Measurements from ENCODE around the gene MYO15A. TPM values are rescaled to one million over a fixed set of nuclear protein-coding genes. Genes with fewer than 3 reads are reported as not detected.
A peak's percentile ranks its signal among the peaks of the same experiment; 100 is the strongest.

MYO15A gene
- total and polyA plus RNA-seq, 7 donors = 0.10 to 0.76 (median 0.28) TPM

- no peak overlapping the region for H3K4me3 ChIP-seq
- H3K27me3 ChIP-seq (ENCODE audit: insufficient read depth in 3 of 3, low read length in 2 of 3) = no peaks in the 10 kb centered on the region
- H3K4me1 ChIP-seq = no peaks in the 10 kb centered on the region
- WGBS, 3 donors = 26 to 34% (median 33%) methylated on average over 9 of the region's 9 CpGs
- peak in 3 of 4 donors; percentile 41 to 72 (median 50) for ATAC-seq
- no peak for DNase-seq
- no peaks in the 10 kb centered on the region for H3K36me3 ChIP-seq (ENCODE audit: insufficient read depth in 1 of 2, low read depth in 1 of 2)
- H3K27ac ChIP-seq = no peak overlapping the region
- H3K9me3 ChIP-seq = no peaks in the 10 kb centered on the region
- TF ChIP-seq CTCF (IDR thresholded peaks at IDR 0.05) = peak; percentile 62
- intact Hi-C loops (cut with DNase I) = loop anchor here (5.0 to 10.0 kb wide), 3 partner anchors 41 to 76 kb away; partner anchors contain the start of gene ALKBH5 (in 1 of the 2)
These were observed 32.8 kb downstream of the MYO15A start for GRCh38 chr17:18141210-18141803.

GRCh38 chr17:18142417-18142816 lies 33.9 kb downstream of the MYO15A start:
- DNase-seq (no peak), ATAC-seq (no peak)
- no peak overlapping the region for H3K27ac ChIP-seq
- no peaks in the 10 kb centered on the region for H3K27me3 ChIP-seq (ENCODE audit: insufficient read depth in 3 of 3, low read length in 2 of 3)
- H3K36me3 ChIP-seq (ENCODE audit: insufficient read depth in 1 of 2, low read depth in 1 of 2) = no peaks in the 10 kb centered on the region
- no peaks in the 10 kb centered on the region for H3K9me3 ChIP-seq
- intact Hi-C loops (cut with DNase I) = loop anchor here (5.0 to 10.0 kb wide), 3 partner anchors 40 to 75 kb away; partner anchors contain the start of gene ALKBH5 (in 1 of the 2)
- WGBS, 3 donors = 91 to 94% (median 93%) methylated on average over 3 of the region's 3 CpGs
- no peak for TF ChIP-seq CTCF (IDR thresholded peaks at IDR 0.05)
- no peak overlapping the region for H3K4me3 ChIP-seq
- H3K4me1 ChIP-seq = no peaks in the 10 kb centered on the region

- H3K4me1 ChIP-seq = no peaks in the 10 kb centered on the region
- H3K4me3 ChIP-seq = no peak overlapping the region
- ATAC-seq = no peak
- H3K9me3 ChIP-seq = no peaks in the 10 kb centered on the region
- WGBS, 3 donors = 75 to 79% (median 77%) methylated on average over 18 of the region's 18 CpGs
- DNase-seq = no peak
- no peak overlapping the region for H3K27ac ChIP-seq
- no peaks in the 10 kb centered on the region for H3K27me3 ChIP-seq (ENCODE audit: insufficient read depth in 3 of 3, low read length in 2 of 3)
- no peaks in the 10 kb centered on the region for H3K36me3 ChIP-seq (ENCODE audit: insufficient read depth in 1 of 2, low read depth in 1 of 2)
- intact Hi-C loops (cut with DNase I) = loop anchor here (5.0 to 10.0 kb wide), 3 partner anchors 39 to 74 kb away; partner anchors contain the start of gene ALKBH5 (in 1 of the 2)
- TF ChIP-seq CTCF (IDR thresholded peaks at IDR 0.05) = no peak
These were observed 34.7 kb downstream of the MYO15A start for GRCh38 chr17:18143044-18143936.

GRCh38 chr17:18144261-18144660 lies 35.7 kb downstream of the MYO15A start:
- no peaks in the 10 kb centered on the region for H3K9me3 ChIP-seq
- DNase-seq (no peak), ATAC-seq (no peak)
- 68 to 76% (median 68%) methylated on average over 4 of the region's 4 CpGs for WGBS, 3 donors
- no peak for TF ChIP-seq CTCF (IDR thresholded peaks at IDR 0.05)
- H3K27ac ChIP-seq = no peak overlapping the region
- no peaks in the 10 kb centered on the region for H3K36me3 ChIP-seq (ENCODE audit: insufficient read depth in 1 of 2, low read depth in 1 of 2)
- no peak overlapping the region for H3K4me3 ChIP-seq
- H3K4me1 ChIP-seq = no peaks in the 10 kb centered on the region
- H3K27me3 ChIP-seq (ENCODE audit: insufficient read depth in 3 of 3, low read length in 2 of 3) = no peaks in the 10 kb centered on the region
- intact Hi-C loops (cut with DNase I) = loop anchor here (5.0 to 10.0 kb wide), 3 partner anchors 38 to 73 kb away; partner anchors contain the start of gene ALKBH5 (in 1 of the 2)

All from psoas muscle (tissue), 8 donors.